Purkinje cell (primary cell): ENCODE results near the gene DYNC1LI1. TPM values are rescaled to one million over a fixed set of nuclear protein-coding genes. Genes with fewer than 3 reads are reported as not detected.

Experiments
- polyA plus RNA-seq: library from polyadenylated mRNA; unstranded; fragments of >200 nt; fragmentation: Nextera tagmentation; gene quantifications from 2 replicates; pipeline ENCODE4 v1.2.1, GENCODE V29; 2014

Gene DYNC1LI1
- 54.6 and 60.4 TPM in 2 replicates for polyA plus RNA-seq

GRCh38 chr3:32570421-32571191 is at the start of gene DYNC1LI1:
DYNC1LI1 (minus strand) TSS chr3:32570858; CDS start chr3:32570770, 88 bp downstream.

GRCh38 chr3:32502118-32502945 is 68.3 kb downstream of the DYNC1LI1 start, which contains the start of gene CMTM6:
CMTM6 (minus strand) TSS chr3:32502852; CDS start chr3:32502745, 107 bp downstream.

Other genes starting within 250 kb of the DYNC1LI1 start
- gene CMTM7, start 179.0 kb downstream of the DYNC1LI1 start, polyA plus RNA-seq: 9.1 TPM in 1 of 2 replicates, not detected in the other
- 19.3 and 21.0 TPM in 2 replicates for gene CMTM6, start 68.0 kb downstream of the DYNC1LI1 start, polyA plus RNA-seq
- 7.8 and 15.3 TPM in 2 replicates for gene CNOT10, start 114.3 kb upstream of the DYNC1LI1 start, polyA plus RNA-seq
- gene TRIM71, start 247.1 kb upstream of the DYNC1LI1 start, polyA plus RNA-seq: 0.27 TPM in 1 of 2 replicates, not detected in the other